HG03354 (cell line): ENCODE measurements around the gene NDUFS5.
"Not testable (repeated sequence)": the region's sequence is repeated elsewhere in the genome, so short reads cannot be mapped to it uniquely, and the experiment has no call there.

Experiments
- ATAC-seq: cut with Tn5 transposase; IDR thresholded peaks from one replicate; pipeline ENCODE4 v1.9.1; 2021; ENCODE audit warnings: mild to moderate bottlenecking; ENCODE audit not compliant: unreplicated experiment, poor library complexity, severe bottlenecking

NDUFS5 gene

GRCh38 chr1:39006726-39007645, 19.2 kb upstream of the NDUFS5 start:
- no peak for ATAC-seq

- not testable (repeated sequence) for ATAC-seq
Measured at GRCh38 chr1:39014956-39015355, 11.2 kb upstream of the NDUFS5 start.

- no peak for ATAC-seq
Measured at GRCh38 chr1:39016604-39017171, 9.5 kb upstream of the NDUFS5 start.

GRCh38 chr1:39017266-39017665, 8.9 kb upstream of the NDUFS5 start:
- no peak for ATAC-seq

- not testable (repeated sequence) for ATAC-seq
Measured at GRCh38 chr1:39020494-39020893, 5.7 kb upstream of the NDUFS5 start.

- ATAC-seq, result no peak
Measured at GRCh38 chr1:39021426-39021825, 4.7 kb upstream of the NDUFS5 start.

- ATAC-seq, result no peak
Measured at GRCh38 chr1:39023140-39023539, 3.0 kb upstream of the NDUFS5 start.

- ATAC-seq, result no peak
Measured at GRCh38 chr1:39026866-39027507, 837 bp downstream of the NDUFS5 start.

GRCh38 chr1:39034114-39034654, 8.0 kb downstream of the NDUFS5 start:
- ATAC-seq, result no peak

GRCh38 chr1:39036678-39037077, 10.5 kb downstream of the NDUFS5 start:
- ATAC-seq, result no peak

GRCh38 chr1:39043513-39043912, 17.4 kb downstream of the NDUFS5 start:
- ATAC-seq, result no peak

- ATAC-seq, result no peak
Measured at GRCh38 chr1:39044762-39045161, 18.6 kb downstream of the NDUFS5 start.

- ATAC-seq, result no peak
Measured at GRCh38 chr1:39045231-39045630, 19.1 kb downstream of the NDUFS5 start.

GRCh38 chr1:39046613-39047210, 20.6 kb downstream of the NDUFS5 start:
- ATAC-seq, result no peak

- ATAC-seq, result peak; percentile 42
Measured at GRCh38 chr1:39047374-39048229, 21.5 kb downstream of the NDUFS5 start.

GRCh38 chr1:39048745-39049370, 22.7 kb downstream of the NDUFS5 start:
- no peak for ATAC-seq

GRCh38 chr1:39050001-39050400, 23.9 kb downstream of the NDUFS5 start:
- ATAC-seq, result no peak

GRCh38 chr1:39051193-39051850, 25.2 kb downstream of the NDUFS5 start:
- ATAC-seq, result not testable (repeated sequence)
